ENCODE data around the gene PAMR1. TPM values are rescaled to one million over a fixed set of nuclear protein-coding genes. Genes with fewer than 3 reads are reported as not detected.

Gene PAMR1
- total and polyA plus RNA-seq, 2 of the 8 experiments (the other 6 are each of a cell fraction or from before 2014, with no cell fraction given) = 3.0 to 6.9 TPM

DNA sequence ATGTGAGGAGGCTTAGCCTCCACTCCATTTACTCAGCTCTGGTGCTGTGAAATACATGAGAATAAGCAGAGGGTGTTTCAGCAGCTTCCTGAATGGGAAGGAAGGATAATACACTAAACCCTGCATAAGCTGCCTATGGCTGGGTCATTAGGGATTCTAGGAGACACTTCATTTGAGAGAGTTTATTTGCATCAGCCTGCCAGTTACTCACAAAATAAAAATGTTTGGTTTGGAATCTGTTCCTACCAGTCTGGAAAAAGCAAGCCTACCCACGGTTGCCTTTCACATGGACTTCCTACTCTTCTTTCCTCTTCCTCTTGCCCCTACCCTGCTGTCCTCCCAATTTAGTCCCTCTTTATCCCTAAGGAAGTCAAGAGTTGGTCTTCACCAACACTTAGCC is 126.5 kb downstream of the PAMR1 start:
- WGBS, 2 experiments (ENCODE audit: extremely low coverage in 1 of 2, insufficient coverage in 1 of 2, insufficient read length in 1 of 2, insufficient replicate concordance in 2 of 2, low coverage in 1 of 2, low lambda C conversion rate in 2 of 2, missing lambda C conversion rate in 1 of 2) = 87% methylated on average over 1 of the region's 1 CpG; no CpG with 5 or more reads in 1 of the 2 experiments
- FAIRE-seq = no peak
- H2AFZ ChIP-seq (ENCODE audit: low read length) = no peak overlapping the region
- TF ChIP-seq RXRA (IDR thresholded peaks at IDR 0.05; ENCODE audit: insufficient read depth, low read depth, low read length) = no peak
- no peak for TF ChIP-seq NANOG (IDR thresholded peaks at IDR 0.05; ENCODE audit: insufficient read depth, low read depth, low read length, poor library complexity, severe bottlenecking)
- TF ChIP-seq, protein P1, sequence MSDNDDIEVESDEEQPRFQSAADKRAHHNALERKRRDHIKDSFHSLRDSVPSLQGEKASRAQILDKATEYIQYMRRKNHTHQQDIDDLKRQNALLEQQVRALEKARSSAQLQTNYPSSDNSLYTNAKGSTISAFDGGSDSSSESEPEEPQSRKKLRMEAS (IDR thresholded peaks at IDR 0.05) = no peak
- TF ChIP-seq RAD21 (IDR thresholded peaks at IDR 0.05 in 1 of 2, conservative IDR thresholded peaks at IDR 0.05 in 1 of 2; ENCODE audit: low read depth in 2 of 2, low read length in 2 of 2) = no peak
- TF ChIP-seq, protein P2, sequence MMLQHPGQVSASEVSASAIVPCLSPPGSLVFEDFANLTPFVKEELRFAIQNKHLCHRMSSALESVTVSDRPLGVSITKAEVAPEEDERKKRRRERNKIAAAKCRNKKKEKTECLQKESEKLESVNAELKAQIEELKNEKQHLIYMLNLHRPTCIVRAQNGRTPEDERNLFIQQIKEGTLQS (IDR thresholded peaks at IDR 0.05; ENCODE audit: insufficient read depth, low read depth, low read length) = no peak
- TF ChIP-seq RFX5 (IDR thresholded peaks at IDR 0.05; ENCODE audit: borderline replicate concordance, low read depth, low read length) = no peak
- no peak for TF ChIP-seq POLR2A (IDR thresholded peaks at IDR 0.05; ENCODE audit: control extremely low read depth in 1 of 2, low read depth in 2 of 2, low read length in 2 of 2)
- no peak for TF ChIP-seq SIN3A (conservative IDR thresholded peaks at IDR 0.05 in 1 of 2, IDR thresholded peaks at IDR 0.05 in 1 of 2; ENCODE audit: low read depth in 1 of 2, low read length in 2 of 2)
- TF ChIP-seq EP300 (IDR thresholded peaks at IDR 0.05; ENCODE audit: borderline replicate concordance in 1 of 2, low read depth in 2 of 2, low read length in 2 of 2) = no peak
- no peak for TF ChIP-seq KDM4A (IDR thresholded peaks at IDR 0.05; ENCODE audit: low read depth, low read length, severe bottlenecking)
- TF ChIP-seq SRF (IDR thresholded peaks at IDR 0.05; ENCODE audit: low read depth, low read length) = no peak
- no peak for TF ChIP-seq CBX8 (IDR thresholded peaks at IDR 0.05; ENCODE audit: borderline replicate concordance, low read depth, low read length)
- no peak for TF ChIP-seq SIRT6 (IDR thresholded peaks at IDR 0.05; ENCODE audit: low read length)

More for the DNA sequence above, 126.5 kb downstream of the PAMR1 start:
- Histone ChIP-seq H3K23ac (ENCODE audit: insufficient read length) (no peak overlapping the region), H3K27ac (ENCODE audit: low read depth, low read length) (no peak overlapping the region), H4K20me1 (replicated peaks in 1 of 2; ENCODE audit: control insufficient read depth in 1 of 2, insufficient read depth in 2 of 2, low read length in 2 of 2) (no peaks in the 10 kb centered on the region), H2BK5ac (ENCODE audit: low read depth, low read length) (no peak overlapping the region), H3K36me3 (ENCODE audit: control insufficient read depth in 2 of 4, insufficient read depth in 4 of 4, low read length in 3 of 4) (no peaks in the 10 kb centered on the region), H3K4me1 (replicated peaks in 1 of 4; ENCODE audit: control insufficient read depth in 3 of 4, insufficient read depth in 4 of 4, low read length in 3 of 4) (no peaks in the 10 kb centered on the region; a peak in 1 of 7 replicates), H3K9ac (replicated peaks in 1 of 4; ENCODE audit: extremely low read depth in 1 of 4, low read depth in 3 of 4, low read length in 3 of 4) (no peak overlapping the region), H4K91ac (replicated peaks; ENCODE audit: insufficient read length, low read length) (no peak overlapping the region), H3K14ac (ENCODE audit: insufficient read length) (no peak overlapping the region), H3K4me2 (ENCODE audit: insufficient read depth in 1 of 2, low read depth in 2 of 2, low read length in 2 of 2) (no peak overlapping the region), H3K79me2 (ENCODE audit: control insufficient read depth in 1 of 2, insufficient read depth in 2 of 2, low read length in 2 of 2) (no peaks in the 10 kb centered on the region), H2BK120ac (replicated peaks; ENCODE audit: low read depth, low read length) (no peak overlapping the region), H3K27me3 (replicated peaks in 1 of 4; ENCODE audit: control insufficient read depth in 3 of 4, extremely low read depth in 1 of 4, insufficient read depth in 3 of 4, low read length in 3 of 4) (no peaks in the 10 kb centered on the region), H3K23me2 (ENCODE audit: low read depth, low read length) (no peaks in the 10 kb centered on the region), H3K56ac (replicated peaks; ENCODE audit: insufficient read length, low read depth, low read length) (no peak overlapping the region), H2BK20ac (ENCODE audit: low read length) (no peak overlapping the region; the same call in 1 of the 2 replicates), H3K18ac (ENCODE audit: extremely low read depth, low read length) (no peak overlapping the region), H4K5ac (ENCODE audit: insufficient read length, low read depth, low read length) (no peak overlapping the region), H3K9me3 (ENCODE audit: insufficient read depth in 2 of 2, low read depth in 1 of 2, low read length in 1 of 2) (no peaks in the 10 kb centered on the region), H4K8ac (ENCODE audit: extremely low read depth, insufficient read depth, low read length) (no peak overlapping the region), H3K4me3 (ENCODE audit: extremely low read depth in 1 of 4, insufficient read depth in 2 of 4, low read depth in 3 of 4, low read length in 4 of 4) (no peak overlapping the region), H3K79me1 (ENCODE audit: low read depth, low read length) (no peaks in the 10 kb centered on the region), H2BK12ac (ENCODE audit: low read depth, low read length) (no peak overlapping the region), H3K4ac (replicated peaks; ENCODE audit: insufficient read length, low read depth, low read length) (no peak overlapping the region), H2AK5ac (ENCODE audit: low read depth, low read length) (no peak overlapping the region), H2BK15ac (ENCODE audit: low read length) (no peak overlapping the region)
- CTCF ChIA-PET (ENCODE audit: partially characterized antibody) = interaction anchor here (1.2 to 1.4 kb wide), 2 partner anchors 85 to 423 kb away, joined by 3 read pairs; no protein-coding TSS in a partner anchor
- no peak for DNase-seq (ENCODE audit: low read depth in 1 of 2, low spot score in 2 of 2)
- POLR2A ChIA-PET (ENCODE audit: partially characterized antibody) = interaction anchor here (1.6 kb wide), 1 partner anchor 482 kb away, joined by 3 read pairs; the partner anchor contains the start of gene PDHX

Measured in H1 (cell line).